Measurements from ENCODE around the gene TMEM245.

DNA sequence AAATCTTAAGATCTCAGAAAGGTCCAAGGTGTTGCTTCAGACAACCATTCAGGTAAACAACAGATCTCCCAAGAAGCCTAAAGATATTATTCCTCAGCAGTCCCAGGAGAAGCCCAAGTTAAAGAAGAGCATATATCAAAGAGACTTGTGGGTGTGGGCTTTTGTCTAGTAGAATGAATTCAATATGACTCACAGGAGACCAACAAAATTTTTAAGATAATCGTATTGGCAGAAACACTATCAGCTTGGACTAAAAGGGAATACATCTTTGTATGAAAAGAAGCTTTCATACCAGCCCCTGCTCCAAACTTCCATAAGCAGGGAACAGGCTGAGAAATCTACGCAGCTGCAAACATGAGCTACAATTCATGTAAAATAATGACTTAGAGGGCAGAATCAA is 116.6 kb downstream of the TMEM245 start:
- TF ChIP-seq, protein P1, sequence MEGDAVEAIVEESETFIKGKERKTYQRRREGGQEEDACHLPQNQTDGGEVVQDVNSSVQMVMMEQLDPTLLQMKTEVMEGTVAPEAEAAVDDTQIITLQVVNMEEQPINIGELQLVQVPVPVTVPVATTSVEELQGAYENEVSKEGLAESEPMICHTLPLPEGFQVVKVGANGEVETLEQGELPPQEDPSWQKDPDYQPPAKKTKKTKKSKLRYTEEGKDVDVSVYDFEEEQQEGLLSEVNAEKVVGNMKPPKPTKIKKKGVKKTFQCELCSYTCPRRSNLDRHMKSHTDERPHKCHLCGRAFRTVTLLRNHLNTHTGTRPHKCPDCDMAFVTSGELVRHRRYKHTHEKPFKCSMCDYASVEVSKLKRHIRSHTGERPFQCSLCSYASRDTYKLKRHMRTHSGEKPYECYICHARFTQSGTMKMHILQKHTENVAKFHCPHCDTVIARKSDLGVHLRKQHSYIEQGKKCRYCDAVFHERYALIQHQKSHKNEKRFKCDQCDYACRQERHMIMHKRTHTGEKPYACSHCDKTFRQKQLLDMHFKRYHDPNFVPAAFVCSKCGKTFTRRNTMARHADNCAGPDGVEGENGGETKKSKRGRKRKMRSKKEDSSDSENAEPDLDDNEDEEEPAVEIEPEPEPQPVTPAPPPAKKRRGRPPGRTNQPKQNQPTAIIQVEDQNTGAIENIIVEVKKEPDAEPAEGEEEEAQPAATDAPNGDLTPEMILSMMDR (IDR thresholded peaks at IDR 0.05) = no peak
- no peak for TF ChIP-seq POLR2A (IDR thresholded peaks at IDR 0.05; ENCODE audit: low read depth)
- no peak for TF ChIP-seq POLR2AphosphoS5 (IDR thresholded peaks at IDR 0.05)

Data from esophagus muscularis mucosa (tissue), 3 donors.